ENCODE data around the gene SCP2.

DNA sequence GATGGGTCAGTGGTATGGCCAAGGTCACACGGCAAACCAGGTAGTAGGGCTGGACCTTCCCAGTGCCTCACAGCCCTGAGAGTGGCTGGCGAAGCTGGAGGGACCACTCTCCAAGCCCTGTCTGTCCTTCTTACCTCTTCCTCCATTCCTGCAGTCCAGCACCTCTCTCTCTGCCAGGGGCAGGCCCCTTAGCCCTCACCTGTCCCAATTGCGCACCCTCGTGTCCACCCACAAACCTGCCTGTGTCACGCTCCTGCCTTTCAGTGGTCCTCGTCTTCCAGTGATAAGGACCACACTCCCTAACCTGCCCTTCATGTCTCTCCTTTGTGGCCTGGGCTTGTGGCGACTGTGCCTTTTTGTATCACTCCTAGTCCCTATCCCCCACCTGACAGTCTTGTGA is 138.3 kb downstream of the SCP2 start:
- TF ChIP-seq, protein P1, sequence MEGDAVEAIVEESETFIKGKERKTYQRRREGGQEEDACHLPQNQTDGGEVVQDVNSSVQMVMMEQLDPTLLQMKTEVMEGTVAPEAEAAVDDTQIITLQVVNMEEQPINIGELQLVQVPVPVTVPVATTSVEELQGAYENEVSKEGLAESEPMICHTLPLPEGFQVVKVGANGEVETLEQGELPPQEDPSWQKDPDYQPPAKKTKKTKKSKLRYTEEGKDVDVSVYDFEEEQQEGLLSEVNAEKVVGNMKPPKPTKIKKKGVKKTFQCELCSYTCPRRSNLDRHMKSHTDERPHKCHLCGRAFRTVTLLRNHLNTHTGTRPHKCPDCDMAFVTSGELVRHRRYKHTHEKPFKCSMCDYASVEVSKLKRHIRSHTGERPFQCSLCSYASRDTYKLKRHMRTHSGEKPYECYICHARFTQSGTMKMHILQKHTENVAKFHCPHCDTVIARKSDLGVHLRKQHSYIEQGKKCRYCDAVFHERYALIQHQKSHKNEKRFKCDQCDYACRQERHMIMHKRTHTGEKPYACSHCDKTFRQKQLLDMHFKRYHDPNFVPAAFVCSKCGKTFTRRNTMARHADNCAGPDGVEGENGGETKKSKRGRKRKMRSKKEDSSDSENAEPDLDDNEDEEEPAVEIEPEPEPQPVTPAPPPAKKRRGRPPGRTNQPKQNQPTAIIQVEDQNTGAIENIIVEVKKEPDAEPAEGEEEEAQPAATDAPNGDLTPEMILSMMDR (IDR thresholded peaks at IDR 0.05): no peak
- TF ChIP-seq EP300 (IDR thresholded peaks at IDR 0.05): no peak
- TF ChIP-seq POLR2A (IDR thresholded peaks at IDR 0.05): no peak
